Cortex of kidney (tissue), 1 donor: ENCODE data around the gene NEURL3.
"Not testable (repeated sequence)": the region's sequence is repeated elsewhere in the genome, so short reads cannot be mapped to it uniquely, and the experiment has no call there.

Source experiments
- DNase-seq: peaks from one replicate; lab custom pipeline; 2025; lab: John Stamatoyannopoulos, UW

Gene NEURL3, protein sequence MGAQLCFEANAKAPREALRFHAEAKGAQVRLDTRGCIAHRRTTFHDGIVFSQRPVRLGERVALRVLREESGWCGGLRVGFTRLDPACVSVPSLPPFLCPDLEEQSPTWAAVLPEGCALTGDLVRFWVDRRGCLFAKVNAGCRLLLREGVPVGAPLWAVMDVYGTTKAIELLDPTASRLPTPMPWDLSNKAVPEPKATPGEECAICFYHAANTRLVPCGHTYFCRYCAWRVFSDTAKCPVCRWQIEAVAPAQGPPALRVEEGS

DNA sequence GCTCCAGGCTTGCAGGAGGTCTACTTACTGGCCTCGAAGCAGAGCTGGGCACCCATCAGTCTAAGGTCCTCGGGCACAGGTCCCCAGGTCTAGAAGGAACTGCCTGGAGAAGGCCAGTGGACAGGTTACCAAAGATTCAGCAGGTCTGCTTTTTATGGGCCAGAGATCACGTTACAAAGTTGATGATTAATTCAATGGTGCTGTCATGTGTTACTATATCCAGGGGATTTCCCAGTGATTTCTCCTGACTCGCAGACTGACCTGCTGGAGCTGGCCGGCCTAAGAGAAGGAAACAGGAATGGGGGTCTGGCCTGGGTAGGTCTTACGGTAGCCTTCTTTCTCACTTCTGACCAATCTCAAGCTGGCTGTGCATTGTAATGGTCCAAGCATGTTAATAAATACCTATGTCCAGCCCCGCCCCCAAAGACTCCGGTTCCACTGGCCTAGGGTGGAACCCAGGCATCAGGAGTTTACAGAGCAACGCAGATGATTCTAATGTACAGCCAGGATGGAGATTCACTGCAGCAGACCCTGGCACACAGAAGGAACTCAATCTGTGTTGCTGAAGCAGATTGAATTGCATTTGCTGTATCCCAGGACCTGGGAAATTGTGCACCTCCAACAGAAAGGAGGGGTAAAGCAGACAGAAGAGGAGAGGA, at the start of gene NEURL3:
Gene NEURL3 (minus strand): TSS at position 127 of the 659 bp plus-strand sequence. CDS start 71 bp downstream, at position 56.
- DNase-seq = no peak

DNA sequence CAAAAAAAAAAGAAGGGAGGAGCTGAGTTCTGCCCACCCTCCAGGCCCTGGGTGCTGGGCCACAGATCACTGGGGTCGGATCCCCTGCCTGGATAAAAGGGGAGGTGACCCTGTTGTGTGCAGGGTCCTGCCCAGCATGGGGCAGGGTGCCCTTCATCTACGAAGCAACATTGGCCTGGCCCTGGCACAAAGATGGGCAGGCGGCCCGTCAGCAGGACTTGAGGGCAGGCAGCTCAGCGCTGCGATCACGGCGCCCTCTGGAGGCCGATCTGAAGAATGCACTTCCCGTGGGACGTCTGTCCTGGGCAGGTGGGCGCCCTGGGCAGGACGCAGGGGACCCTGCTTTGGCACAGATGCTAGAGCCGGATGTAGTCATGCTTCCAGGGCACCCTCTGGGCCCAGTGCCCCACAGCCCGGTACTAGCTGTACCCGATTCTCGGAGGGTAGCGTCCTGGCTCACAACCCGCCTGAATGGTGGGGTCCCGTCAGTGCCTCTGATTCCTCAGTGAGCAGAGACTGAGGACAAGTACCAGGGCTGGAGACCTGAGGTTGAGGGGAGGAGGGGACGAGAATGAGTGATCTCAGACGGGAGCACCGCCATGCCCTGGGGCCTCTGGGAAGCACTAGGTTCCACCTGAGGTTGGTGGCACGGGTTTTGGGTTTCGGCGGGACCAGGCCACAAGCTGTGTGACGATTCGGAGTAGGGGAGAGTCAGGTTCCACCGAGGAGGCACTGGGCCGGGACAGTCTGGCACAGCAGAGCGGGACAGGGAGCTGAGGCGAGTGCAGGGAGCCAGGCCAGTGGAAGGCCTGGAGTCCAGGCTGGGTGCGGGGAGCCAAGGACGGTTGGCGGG, 49.4 kb upstream of the NEURL3 start:
- DNase-seq = no peak

- DNase-seq = not testable (repeated sequence)
Measured at GRCh38 chr2:96553957-96554292, 48.8 kb upstream of the NEURL3 start.

DNA sequence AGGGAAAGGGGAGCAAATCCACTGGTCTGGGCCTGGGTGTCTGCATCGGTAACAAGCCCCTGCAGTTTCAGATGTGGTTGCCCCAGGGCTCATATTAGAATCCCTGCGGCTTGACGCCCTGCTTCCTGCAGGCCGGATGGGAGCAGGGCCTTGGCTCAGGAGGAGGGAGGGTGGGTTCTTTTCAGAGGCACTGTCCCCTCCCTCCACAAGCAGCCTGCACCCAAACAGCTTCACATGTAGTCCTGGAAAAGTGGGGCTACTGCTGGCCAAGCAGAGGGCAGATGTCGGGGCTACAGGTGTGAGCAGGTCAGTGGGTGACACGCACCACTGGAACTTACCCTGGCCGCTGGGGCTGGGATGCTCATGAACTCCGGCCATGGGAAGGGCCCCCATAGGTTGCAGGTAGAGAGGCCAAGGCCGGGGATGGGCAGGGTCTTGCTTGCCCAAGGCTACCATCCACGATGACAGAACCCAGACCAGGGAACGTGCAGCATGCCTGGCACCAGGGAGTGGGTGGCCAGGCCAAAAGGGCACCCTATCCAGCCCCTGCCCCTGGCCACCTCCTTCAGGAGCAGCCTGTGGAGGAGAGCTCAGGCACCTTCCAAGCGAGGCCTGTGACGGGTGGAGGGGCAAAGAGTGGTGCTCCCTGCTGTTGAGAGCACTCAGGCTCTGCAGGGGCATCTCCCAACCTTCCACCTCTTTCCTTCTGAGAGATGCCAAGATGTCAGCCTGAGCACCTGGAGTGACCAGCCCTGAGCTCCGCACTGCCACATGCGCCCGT, 48.2 kb upstream of the NEURL3 start:
- DNase-seq = no peak

- DNase-seq = no peak
Measured at GRCh38 chr2:96552315-96553175, 47.4 kb upstream of the NEURL3 start.

GRCh38 chr2:96551605-96552314, 46.6 kb upstream of the NEURL3 start:
- no peak for DNase-seq

- no peak for DNase-seq
Measured at GRCh38 chr2:96550787-96551604, 45.8 kb upstream of the NEURL3 start.

DNA sequence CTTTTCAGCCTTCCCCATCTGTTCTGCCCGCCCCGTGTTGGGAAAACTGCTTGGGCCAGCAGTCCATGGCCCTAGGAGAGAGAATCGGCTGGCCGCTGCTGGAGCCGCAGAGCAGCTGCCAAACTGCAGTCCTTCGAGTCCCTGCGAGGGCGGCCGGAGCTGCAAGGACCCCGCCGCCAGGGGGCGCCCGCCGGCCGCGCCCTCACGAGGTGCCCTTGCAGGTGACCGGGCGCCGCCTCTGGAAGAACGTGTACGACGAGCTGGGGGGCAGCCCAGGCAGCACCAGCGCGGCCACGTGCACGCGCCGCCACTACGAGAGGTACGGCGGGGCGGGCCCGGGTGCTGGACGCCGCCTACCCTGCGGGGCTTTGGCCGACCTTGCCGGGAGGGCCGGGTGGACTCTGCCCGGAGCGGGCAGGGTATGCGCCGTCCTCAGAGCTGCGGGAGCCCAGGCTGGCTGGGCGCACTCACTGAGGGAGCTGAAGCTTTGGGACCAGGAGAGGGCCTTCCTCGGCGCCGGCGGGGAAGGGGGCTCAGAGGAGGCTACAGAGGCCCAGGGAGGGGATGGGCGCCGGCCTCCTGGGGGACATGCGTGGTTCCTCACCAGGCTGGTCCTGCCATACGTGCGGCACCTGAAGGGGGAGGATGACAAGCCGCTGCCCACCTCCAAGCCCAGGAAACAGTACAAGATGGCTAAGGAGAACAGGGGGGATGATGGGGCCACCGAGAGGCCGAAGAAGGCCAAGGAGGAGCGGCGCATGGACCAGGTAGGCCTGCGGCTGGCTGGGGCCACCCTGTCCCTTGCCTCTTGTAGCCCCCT, 45.0 kb upstream of the NEURL3 start:
- DNase-seq = no peak

- DNase-seq = no peak
Measured at GRCh38 chr2:96549466-96549785, 44.3 kb upstream of the NEURL3 start.

DNA sequence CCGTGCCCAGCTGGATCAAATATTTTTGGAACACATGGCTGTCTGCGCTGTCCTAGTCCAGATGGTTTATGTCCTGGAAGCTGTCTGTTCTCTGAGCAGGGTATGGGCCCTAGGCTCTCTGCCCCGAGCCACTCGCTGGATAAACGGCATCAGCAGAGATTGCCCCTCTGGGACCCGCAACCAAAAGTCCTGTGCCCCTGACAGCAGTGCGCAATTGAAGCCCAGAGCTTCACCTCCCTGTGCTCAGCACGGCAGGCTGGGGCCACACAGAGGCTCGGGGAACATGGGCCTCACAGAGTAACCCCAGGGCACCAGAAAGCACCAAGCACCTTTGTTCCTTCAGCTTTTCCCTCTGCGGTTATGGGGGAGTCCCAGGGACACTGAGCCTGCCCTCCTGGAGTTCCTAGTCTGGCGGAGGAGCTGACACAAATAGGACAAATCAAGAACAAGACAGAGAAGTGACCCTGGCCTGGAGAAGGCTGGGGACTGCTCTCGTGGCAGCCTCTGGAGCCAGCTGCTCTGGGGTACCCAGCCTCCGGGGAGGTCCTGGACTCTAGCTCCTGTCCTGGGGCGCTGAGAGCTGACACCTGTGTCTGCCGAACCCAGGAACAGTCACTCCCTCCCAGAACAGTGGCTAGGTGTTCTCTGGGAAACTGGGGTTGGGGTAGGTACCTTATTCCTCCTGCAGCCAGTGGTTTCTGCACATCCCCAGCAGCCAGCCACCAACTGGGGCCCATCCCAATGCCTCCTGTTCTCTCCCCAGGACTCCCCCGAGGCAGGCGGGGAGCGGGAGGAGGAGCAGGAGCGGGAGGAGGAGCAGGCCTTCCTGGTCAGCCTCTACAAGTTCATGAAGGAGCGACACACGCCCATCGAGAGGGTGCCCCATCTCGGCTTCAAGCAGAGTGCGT, 43.7 kb upstream of the NEURL3 start:
- DNase-seq = no peak

DNA sequence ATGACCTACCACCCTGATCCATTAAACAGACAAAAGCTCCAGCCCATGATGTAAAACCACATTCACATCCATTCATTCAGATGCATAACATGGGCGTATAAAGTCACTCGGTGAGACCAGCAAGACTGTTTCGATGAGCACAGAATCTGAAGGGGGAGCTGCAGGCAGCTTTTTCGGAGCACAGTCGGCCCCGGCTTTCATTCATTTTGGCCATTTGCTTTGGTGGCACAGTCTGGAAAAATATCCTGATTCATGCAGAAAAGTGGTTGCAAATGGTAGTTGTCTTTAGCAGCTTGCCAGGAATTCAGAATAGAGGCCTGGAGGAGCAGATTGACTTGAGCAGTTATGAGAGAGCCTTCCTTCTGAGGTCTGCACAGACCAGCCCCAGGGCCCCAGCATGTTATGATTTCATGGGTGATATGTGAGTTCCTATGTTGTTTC, 42.6 kb upstream of the NEURL3 start:
- DNase-seq = no peak

DNA sequence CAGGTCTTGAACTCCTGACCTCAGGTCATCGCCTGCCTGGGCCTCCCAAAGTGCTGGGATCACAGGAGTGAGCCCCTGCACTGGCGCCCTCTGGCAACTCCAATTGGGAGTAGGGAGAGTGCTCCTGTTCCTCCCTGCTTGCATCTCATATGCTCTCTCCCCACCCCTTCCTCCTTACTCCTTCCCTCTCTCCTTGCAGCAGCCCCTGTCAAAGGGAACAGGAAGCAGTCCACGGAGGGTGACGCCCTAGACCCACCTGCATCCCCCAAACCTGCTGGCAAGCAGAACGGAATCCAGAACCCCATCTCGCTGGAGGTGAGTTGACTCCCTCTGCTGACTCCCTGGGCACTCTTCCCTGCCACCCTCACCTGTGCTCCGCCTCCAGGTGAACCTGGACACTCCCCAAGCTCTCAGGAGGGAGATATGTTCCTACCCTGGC, 42.1 kb upstream of the NEURL3 start:
- DNase-seq = no peak

DNA sequence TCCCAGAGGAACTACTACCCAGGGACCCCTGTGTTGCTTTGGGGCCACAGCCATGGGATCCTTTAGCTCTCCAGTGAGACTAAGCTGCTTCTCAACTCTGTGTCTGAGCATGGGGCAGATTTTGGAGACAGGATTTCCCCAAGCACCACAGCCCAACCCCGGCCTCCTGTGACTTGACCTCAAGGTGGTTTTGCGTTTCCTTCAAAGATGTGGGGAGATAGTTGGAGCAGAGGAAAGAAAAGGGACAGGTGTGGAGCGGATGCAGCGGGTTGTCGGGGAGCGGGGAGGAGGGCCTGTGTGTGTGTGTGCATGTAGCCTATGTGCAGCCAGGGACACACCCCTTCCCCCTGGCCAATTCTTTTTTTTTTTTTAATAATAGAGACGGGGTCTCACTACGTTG, 41.6 kb upstream of the NEURL3 start:
- no peak for DNase-seq

GRCh38 chr2:96546321-96546720, 41.2 kb upstream of the NEURL3 start:
- no peak for DNase-seq

GRCh38 chr2:96542357-96542977, 37.3 kb upstream of the NEURL3 start:
- no peak for DNase-seq

DNA sequence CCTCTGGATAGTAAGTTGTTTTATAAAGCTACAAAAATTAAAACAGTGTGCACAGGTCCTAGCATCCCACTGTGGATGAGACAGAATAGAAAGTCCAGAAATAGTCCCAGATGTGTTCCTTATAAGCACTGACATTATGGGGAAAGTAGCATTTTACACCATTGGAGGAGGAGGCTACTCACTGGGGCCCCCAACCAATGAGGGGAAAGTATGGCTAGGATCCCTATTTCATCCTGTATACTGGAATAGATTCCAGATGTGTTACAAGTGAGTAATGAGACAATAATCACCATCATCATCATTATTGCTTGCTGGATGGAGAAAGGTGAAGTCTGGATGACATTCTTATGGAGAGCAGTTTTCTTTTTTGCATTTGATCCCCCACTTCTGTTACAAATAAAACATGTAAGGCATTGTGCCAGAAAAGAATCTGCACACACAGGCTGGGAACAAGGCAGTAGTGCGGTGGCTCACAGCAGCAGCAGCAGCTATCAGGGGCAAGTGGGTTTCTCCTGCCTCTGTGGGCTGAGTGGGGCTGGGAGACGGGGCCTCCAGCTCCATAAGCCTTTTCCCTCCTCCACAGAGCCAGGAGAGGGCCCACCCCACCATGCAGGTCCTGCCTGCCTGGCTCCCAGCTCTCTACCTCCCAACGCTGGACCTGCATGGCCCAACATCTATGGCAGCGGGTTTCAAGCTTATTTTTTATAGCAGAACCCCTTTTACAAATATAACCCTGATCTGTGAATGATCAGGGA, 36.4 kb upstream of the NEURL3 start:
- no peak for DNase-seq

DNA sequence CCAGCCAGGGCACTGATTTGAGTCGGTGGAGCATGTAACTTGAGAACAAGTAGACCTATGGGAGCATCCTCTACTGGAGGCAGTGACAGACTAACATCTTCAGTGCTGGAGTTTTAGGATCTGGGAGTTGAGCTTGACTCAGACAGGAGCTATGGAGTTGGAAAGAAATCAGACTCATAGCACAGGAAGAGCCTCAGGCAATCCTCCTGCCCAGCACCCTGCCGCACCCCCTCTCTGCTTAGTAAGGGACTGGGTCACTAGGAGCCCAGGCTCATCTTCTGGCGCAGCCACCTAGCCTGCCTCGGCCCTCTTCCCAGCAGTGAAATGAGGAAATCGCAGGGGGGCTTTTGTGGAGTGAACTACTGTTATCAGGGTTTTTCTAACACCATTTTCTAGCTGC, 35.0 kb upstream of the NEURL3 start:
- no peak for DNase-seq
